Testis (tissue), 3 donors: Measurements from ENCODE around the gene RAB6B. TPM values are rescaled to one million over a fixed set of nuclear protein-coding genes. Genes with fewer than 3 reads are reported as not detected.

Experiments used
- DNase-seq: peaks from one replicate; pipeline ENCODE4 v3.0.0-alpha.2; 2019
- H3K27ac ChIP-seq, 2 donors: fragments of 200-600 bp; sonication (generic); one replicate each; pipeline ENCODE4 v1.5.1; 2019
- H3K27me3 ChIP-seq: fragments of 200-600 bp; sonication (generic); one replicate; pipeline ENCODE4 v1.5.1; 2019
- H3K36me3 ChIP-seq: fragments of 200-600 bp; sonication (generic); one replicate; pipeline ENCODE4 v1.5.1; 2017; ENCODE audit warnings: low read depth; ENCODE audit errors: missing control alignments
- H3K4me1 ChIP-seq: fragments of 200-600 bp; sonication (generic); one replicate; pipeline ENCODE4 v1.5.1; 2019
- H3K4me3 ChIP-seq, 2 donors: fragments of 200-600 bp; sonication (generic); one replicate each; pipeline ENCODE4 v1.5.1; 2017 to 2019
- H3K9me3 ChIP-seq: fragments of 200-600 bp; sonication (generic); one replicate; pipeline ENCODE4 v1.5.1; 2017
- POLR2A ChIP-seq: fragments of 450-650 bp; IDR thresholded peaks from one replicate; pipeline ENCODE4 v1.6.1; 2017; ENCODE audit warnings: antibody characterized with exemption, mild to moderate bottlenecking, moderate library complexity
- WGBS, 2 donors: methylation state at CpG; one replicate each; pipeline ENCODE4 v1.1.5; 2018; 5-methylcytosine and 5-hydroxymethylcytosine counted together
- intact Hi-C: fragments of 100-400 bp; cut with DNase I; formaldehyde crosslinking; loops from one replicate; pipeline ENCODE4 v1.15.1; 2023; ENCODE audit warnings: low total_unique reads
- polyA plus RNA-seq: library from polyadenylated mRNA; stranded (reverse); fragments of 350-450 nt; fragmentation: Illumina TruSeq; extraction: RNeasy Lipid Tissue Mini Kit (QIAGEN cat#74804); gene quantifications from one replicate; pipeline ENCODE4 v1.2.3, GENCODE V29; 2014; ENCODE audit warnings: low read depth, low replicate concordance; ENCODE audit not compliant: insufficient read depth
- total RNA-seq, 2 donors: library from RNA; depleted of rRNA; stranded (reverse); fragments of >200 nt; gene quantifications; one replicate each; pipeline ENCODE4 v1.2.3, GENCODE V29; 2016
- TF ChIP-seq, protein P1 (sequence below), 3 experiments: fragments of 450-650 bp in 2 of 3; fragments of 200-600 bp in 1 of 3; sonication (generic) in 1 of 3; IDR thresholded peaks; one replicate each; pipeline ENCODE4 v1.5.1; 2016 to 2019; ENCODE audit warnings: antibody characterized with exemption in 3 of 3, mild to moderate bottlenecking in 2 of 3, moderate library complexity in 1 of 3

Gene RAB6B
- total and polyA plus RNA-seq, 3 donors from 2014 or later = 5.1 to 8.6 (median 7.0) TPM

DNA sequence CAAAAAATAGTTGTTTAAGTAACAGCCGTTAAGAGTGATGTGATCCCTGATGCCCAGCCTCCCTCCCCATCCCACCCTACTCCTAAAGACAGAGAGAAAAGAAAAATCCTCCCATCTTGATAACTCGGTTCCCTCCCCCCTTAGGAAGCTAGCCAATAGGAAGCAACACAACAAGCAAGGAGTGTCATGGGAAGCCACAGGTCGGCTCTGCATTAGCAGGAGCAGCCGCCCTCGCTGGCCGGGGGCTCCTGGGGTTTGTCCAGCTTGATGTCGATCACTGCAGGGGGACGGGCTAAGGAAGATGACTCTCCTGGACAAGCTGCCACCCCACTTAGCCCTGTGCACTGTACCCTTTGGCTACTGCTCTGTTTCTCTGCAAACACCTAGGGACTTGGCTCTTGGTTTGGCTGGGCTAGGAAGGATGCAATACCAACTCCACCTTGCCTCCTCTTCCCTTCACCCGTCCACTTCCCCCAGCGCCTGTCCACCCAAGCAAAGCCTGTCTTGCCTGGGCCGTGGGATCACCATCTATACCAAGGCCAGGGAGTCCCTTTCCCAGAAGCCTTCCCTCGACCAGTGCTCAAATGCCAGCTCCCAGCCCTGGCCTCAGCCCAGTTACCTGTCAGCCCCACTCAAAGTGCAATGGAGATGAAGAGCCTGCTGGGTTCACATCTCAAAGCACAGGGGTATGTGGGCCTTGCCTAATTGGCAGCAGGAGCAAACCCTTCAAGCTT lies 66.9 kb downstream of the RAB6B start:
- H3K27ac ChIP-seq = no peak overlapping the region
- TF ChIP-seq POLR2A = no peak
- TF ChIP-seq, protein P1, sequence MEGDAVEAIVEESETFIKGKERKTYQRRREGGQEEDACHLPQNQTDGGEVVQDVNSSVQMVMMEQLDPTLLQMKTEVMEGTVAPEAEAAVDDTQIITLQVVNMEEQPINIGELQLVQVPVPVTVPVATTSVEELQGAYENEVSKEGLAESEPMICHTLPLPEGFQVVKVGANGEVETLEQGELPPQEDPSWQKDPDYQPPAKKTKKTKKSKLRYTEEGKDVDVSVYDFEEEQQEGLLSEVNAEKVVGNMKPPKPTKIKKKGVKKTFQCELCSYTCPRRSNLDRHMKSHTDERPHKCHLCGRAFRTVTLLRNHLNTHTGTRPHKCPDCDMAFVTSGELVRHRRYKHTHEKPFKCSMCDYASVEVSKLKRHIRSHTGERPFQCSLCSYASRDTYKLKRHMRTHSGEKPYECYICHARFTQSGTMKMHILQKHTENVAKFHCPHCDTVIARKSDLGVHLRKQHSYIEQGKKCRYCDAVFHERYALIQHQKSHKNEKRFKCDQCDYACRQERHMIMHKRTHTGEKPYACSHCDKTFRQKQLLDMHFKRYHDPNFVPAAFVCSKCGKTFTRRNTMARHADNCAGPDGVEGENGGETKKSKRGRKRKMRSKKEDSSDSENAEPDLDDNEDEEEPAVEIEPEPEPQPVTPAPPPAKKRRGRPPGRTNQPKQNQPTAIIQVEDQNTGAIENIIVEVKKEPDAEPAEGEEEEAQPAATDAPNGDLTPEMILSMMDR (IDR thresholded peaks at IDR 0.05) = no peak
- H3K4me3 ChIP-seq = no peak overlapping the region
- no peaks in the 10 kb centered on the region for H3K9me3 ChIP-seq
- H3K4me1 ChIP-seq = no peaks in the 10 kb centered on the region
- DNase-seq = no peak
- intact Hi-C loops = no loop called here
- 78 to 85% methylated on average over 12 of the region's 12 CpGs for WGBS, 2 donors
- no peaks in the 10 kb centered on the region for H3K36me3 ChIP-seq
- H3K27me3 ChIP-seq = no peaks in the 10 kb centered on the region

DNA sequence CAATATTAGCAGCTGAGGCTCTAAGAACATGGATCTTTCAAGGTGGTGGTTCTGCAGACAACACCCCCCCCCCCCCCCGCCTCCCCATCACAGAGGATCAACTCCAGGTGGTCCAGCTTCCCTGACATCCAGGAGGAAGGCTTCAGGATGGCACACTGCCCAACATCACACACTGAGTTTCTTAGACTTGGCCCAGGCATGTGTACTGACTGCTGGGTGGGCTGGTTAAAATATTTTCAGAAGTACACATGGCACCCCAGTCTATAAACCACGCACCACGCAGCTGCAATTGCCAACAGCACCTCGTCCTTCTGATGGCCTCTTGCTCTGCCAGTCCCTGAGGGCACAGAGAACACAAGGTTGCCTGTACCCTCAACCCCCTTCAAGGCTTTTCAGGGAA lies 68.0 kb downstream of the RAB6B start:
- TF ChIP-seq POLR2A = no peak
- TF ChIP-seq, protein P1 (IDR thresholded peaks at IDR 0.05) = no peak
- Histone ChIP-seq H3K27me3 (no peaks in the 10 kb centered on the region), H3K4me1 (no peaks in the 10 kb centered on the region), H3K4me3 (no peak overlapping the region), H3K36me3 (no peaks in the 10 kb centered on the region), H3K27ac (no peak overlapping the region), H3K9me3 (no peaks in the 10 kb centered on the region)
- 82 to 85% methylated on average over 3 to 4 of the region's 4 CpGs for WGBS, 2 donors
- DNase-seq = no peak
- intact Hi-C loops = no loop called here

DNA sequence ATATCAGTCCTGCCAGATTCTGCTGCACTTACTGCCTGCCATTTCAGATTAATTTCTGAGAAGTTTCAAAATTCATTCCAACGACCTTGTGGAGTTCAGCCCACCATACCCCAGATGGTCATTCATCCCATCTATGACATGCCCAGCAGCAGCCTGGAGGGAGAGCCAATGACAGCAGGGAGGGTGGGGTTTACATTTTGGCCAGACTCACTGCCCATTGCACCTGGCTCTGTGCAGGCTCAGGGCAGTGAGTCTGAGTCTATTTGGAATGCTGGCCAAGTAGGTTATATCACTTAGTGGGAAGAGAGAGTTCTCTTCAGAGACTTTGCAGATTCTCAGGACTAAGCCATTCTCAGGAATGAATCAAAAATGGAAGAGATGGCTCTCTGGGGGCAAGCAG lies 68.5 kb downstream of the RAB6B start:
- 38 to 44% methylated on average over 1 of the region's 1 CpG for WGBS, 2 donors
- Histone ChIP-seq H3K27me3 (no peaks in the 10 kb centered on the region), H3K9me3 (no peaks in the 10 kb centered on the region), H3K4me3 (no peak overlapping the region), H3K27ac (no peak overlapping the region), H3K4me1 (no peaks in the 10 kb centered on the region), H3K36me3 (no peaks in the 10 kb centered on the region)
- DNase-seq = no peak
- TF ChIP-seq, protein P1 (IDR thresholded peaks at IDR 0.05) = no peak
- TF ChIP-seq POLR2A = no peak
- intact Hi-C loops = no loop called here

DNA sequence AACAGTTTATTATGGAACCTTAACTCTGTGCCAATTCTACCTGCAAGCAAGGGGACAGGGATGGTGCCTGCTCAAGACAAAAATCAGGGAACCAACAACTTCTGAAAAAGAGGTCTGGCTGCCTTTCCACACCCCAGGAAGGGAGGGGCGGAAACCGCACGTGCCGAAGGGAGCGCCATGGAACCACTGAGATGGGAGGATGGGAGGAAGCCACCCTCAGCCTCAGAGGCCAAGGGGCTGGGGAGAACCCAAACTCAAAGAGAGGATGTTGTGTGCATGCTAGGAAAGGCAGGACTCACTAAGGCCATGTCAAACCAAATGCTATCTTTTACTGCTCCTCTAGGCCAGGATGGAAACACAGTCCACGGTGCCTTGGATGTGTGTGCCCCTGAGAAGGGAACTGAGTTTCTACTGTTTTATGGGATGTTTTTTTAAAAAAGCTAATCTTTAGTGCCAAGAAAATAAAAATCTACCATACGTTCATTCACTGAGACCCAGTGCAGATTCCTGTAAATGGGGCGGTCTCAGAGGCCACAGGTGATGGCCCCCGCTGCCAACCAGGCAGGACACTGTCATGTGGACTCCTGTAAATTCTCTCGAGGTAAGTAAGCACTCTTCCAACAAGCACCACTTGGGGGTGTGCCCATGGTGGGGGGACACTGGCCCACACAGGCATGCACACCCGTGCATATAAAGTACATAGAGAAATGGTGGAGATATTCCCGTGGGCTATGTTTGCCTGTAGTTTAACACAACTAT lies 69.5 kb downstream of the RAB6B start:
- intact Hi-C loops = no loop called here
- Histone ChIP-seq H3K4me3 (no peak overlapping the region), H3K27ac (no peak overlapping the region), H3K4me1 (no peaks in the 10 kb centered on the region), H3K9me3 (no peaks in the 10 kb centered on the region), H3K36me3 (no peaks in the 10 kb centered on the region), H3K27me3 (no peaks in the 10 kb centered on the region)
- DNase-seq = no peak
- TF ChIP-seq, protein P1 (IDR thresholded peaks at IDR 0.05) = no peak
- TF ChIP-seq POLR2A = no peak
- WGBS, 2 donors = 89 to 94% methylated on average over 12 of the region's 12 CpGs
